ENCODE results near the gene LAMP2. TPM values are rescaled to one million over a fixed set of nuclear protein-coding genes. Genes with fewer than 3 reads are reported as not detected.

LAMP2 gene
- total and polyA plus RNA-seq, 10 of the 15 experiments (the other 5 are each of a cell fraction or from before 2014, with no cell fraction given) = 21.0 to 48.1 (median 27.3) TPM

GRCh38 chrX:120468071-120468470 is 1.0 kb downstream of the LAMP2 start:
- Histone ChIP-seq H3K27ac (ENCODE audit: control insufficient read depth, insufficient read depth) (peak overlapping the region; percentile 68), H3K36me3 (ENCODE audit: control insufficient read depth in 2 of 2, insufficient read depth in 2 of 2, low read length in 1 of 2) (no peaks in the 10 kb centered on the region), H3K4me1 (ENCODE audit: control insufficient read depth, insufficient read depth, low read length) (no peaks in the 10 kb centered on the region), H3K9me3 (replicated peaks; ENCODE audit: control insufficient read depth, insufficient read depth, low read length) (no peaks in the 10 kb centered on the region), H2AFZ (ENCODE audit: control insufficient read depth, low read depth, low read length) (no peak overlapping the region), H4K20me1 (ENCODE audit: control insufficient read depth, insufficient read depth) (no peaks in the 10 kb centered on the region), H3K79me2 (ENCODE audit: control insufficient read depth, insufficient read depth, low read length) (peaks cover 33% of the 10 kb centered on the region), H3K27me3 (replicated peaks in 1 of 2; ENCODE audit: control insufficient read depth in 2 of 2, insufficient read depth in 2 of 2, low read length in 1 of 2) (no peaks in the 10 kb centered on the region), H3K9ac (ENCODE audit: control insufficient read depth, insufficient read depth, low read length) (peak overlapping the region; percentile 69), H3K4me2 (ENCODE audit: control insufficient read depth, insufficient read depth) (peak overlapping the region; percentile 63), H3K4me3 (peak overlapping the region; percentile 70)
- 20% methylated on average over 4 of the region's 4 CpGs for WGBS (ENCODE audit: insufficient coverage, insufficient replicate concordance, low lambda C conversion rate, missing lambda C conversion rate)
- CTCF ChIA-PET = interaction anchor here (1.4 kb wide), 1 partner anchor 18 kb away, joined by 5 read pairs; no protein-coding TSS in a partner anchor
- RAD21 ChIA-PET (ENCODE audit: unreplicated experiment) = no interaction called here
- in situ Hi-C loops (cut with MboI) (no loop called here), intact Hi-C loops (cut with micrococcal nuclease; ENCODE audit: unreplicated experiment) (no loop called here)
- no TSS peak for BruUV-seq (replicated peaks)
- SMC1A ChIA-PET (ENCODE audit: uncharacterized antibody, unreplicated experiment) = interaction anchor here (1.0 kb wide), 1 partner anchor 10 kb away, joined by 4 read pairs; no protein-coding TSS in a partner anchor
- FAIRE-seq = no peak
- TF ChIP-seq MXI1 (IDR thresholded peaks at IDR 0.05; ENCODE audit: low read depth, low read length) (no peak), ZSCAN29 (IDR thresholded peaks at IDR 0.05) (no peak), NFYB (IDR thresholded peaks at IDR 0.05; ENCODE audit: insufficient read depth, low read depth, low read length) (no peak), MTA3 (IDR thresholded peaks at IDR 0.05; ENCODE audit: borderline replicate concordance, low read length) (no peak), MTA2 (IDR thresholded peaks at IDR 0.05; ENCODE audit: low read depth) (no peak), SUZ12 (IDR thresholded peaks at IDR 0.05; ENCODE audit: unreplicated experiment) (no peak), POLR2AphosphoS5 (IDR thresholded peaks at IDR 0.05; ENCODE audit: low read length) (no peak)
- POLR2A ChIA-PET = no interaction called here
- DNase-seq (ENCODE audit: low read depth, low spot score) = no peak
- no peak for ATAC-seq

DNA sequence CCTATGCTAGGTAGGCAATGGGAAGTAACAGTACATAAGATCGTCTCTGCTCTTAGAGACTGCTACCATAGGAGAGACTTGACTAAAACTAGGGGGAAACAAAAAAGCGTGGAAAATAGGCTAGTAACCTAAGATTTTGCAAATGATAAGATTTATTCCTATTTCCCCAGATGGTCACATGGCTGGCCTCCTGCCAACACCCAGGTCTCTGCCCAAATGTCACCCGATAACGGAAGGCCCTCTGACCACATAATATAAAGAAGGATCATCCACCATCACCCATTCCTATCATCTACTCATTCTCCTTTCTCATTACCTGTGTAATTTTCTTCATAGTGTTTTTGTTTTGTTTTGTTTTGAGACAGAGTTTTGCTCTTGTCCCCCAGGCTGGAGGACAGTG is 4.7 kb downstream of the LAMP2 start:
- Histone ChIP-seq H4K20me1 (ENCODE audit: control insufficient read depth, insufficient read depth) (no peaks in the 10 kb centered on the region), H3K36me3 (ENCODE audit: control insufficient read depth in 2 of 2, insufficient read depth in 2 of 2, low read length in 1 of 2) (no peaks in the 10 kb centered on the region), H3K4me3 (no peak overlapping the region), H3K4me1 (ENCODE audit: control insufficient read depth, insufficient read depth, low read length) (no peaks in the 10 kb centered on the region), H3K79me2 (ENCODE audit: control insufficient read depth, insufficient read depth, low read length) (peaks cover 36% of the 10 kb centered on the region), H2AFZ (ENCODE audit: control insufficient read depth, low read depth, low read length) (no peak overlapping the region), H3K4me2 (ENCODE audit: control insufficient read depth, insufficient read depth) (no peak overlapping the region; the same call in 1 of the 2 replicates), H3K27ac (ENCODE audit: control insufficient read depth, insufficient read depth) (no peak overlapping the region), H3K9ac (ENCODE audit: control insufficient read depth, insufficient read depth, low read length) (no peak overlapping the region), H3K27me3 (replicated peaks in 1 of 2; ENCODE audit: control insufficient read depth in 2 of 2, insufficient read depth in 2 of 2, low read length in 1 of 2) (no peaks in the 10 kb centered on the region), H3K9me3 (replicated peaks; ENCODE audit: control insufficient read depth, insufficient read depth, low read length) (no peaks in the 10 kb centered on the region)
- DNase-seq (ENCODE audit: low read depth, low spot score) = no peak
- SMC1A ChIA-PET (ENCODE audit: uncharacterized antibody, unreplicated experiment) = interaction anchor here (1.8 kb wide), 1 partner anchor 11 kb away, joined by 4 read pairs; no protein-coding TSS in a partner anchor
- POLR2A ChIA-PET = no interaction called here
- CTCF ChIA-PET = interaction anchor here (1.2 to 1.8 kb wide), 2 partner anchors 12 to 285 kb away, joined by 3 to 11 read pairs; no protein-coding TSS in a partner anchor
- no peak for TF ChIP-seq E2F8 (IDR thresholded peaks at IDR 0.05; ENCODE audit: low read depth, partially characterized antibody)
- no peak for TF ChIP-seq ZNF207 (IDR thresholded peaks at IDR 0.05; ENCODE audit: borderline replicate concordance)
- no peak for TF ChIP-seq PML (IDR thresholded peaks at IDR 0.05; ENCODE audit: low read length)
- TF ChIP-seq PBX3 (IDR thresholded peaks at IDR 0.05; ENCODE audit: insufficient replicate concordance, low read depth, low read length) = no peak
- TF ChIP-seq, protein P1, sequence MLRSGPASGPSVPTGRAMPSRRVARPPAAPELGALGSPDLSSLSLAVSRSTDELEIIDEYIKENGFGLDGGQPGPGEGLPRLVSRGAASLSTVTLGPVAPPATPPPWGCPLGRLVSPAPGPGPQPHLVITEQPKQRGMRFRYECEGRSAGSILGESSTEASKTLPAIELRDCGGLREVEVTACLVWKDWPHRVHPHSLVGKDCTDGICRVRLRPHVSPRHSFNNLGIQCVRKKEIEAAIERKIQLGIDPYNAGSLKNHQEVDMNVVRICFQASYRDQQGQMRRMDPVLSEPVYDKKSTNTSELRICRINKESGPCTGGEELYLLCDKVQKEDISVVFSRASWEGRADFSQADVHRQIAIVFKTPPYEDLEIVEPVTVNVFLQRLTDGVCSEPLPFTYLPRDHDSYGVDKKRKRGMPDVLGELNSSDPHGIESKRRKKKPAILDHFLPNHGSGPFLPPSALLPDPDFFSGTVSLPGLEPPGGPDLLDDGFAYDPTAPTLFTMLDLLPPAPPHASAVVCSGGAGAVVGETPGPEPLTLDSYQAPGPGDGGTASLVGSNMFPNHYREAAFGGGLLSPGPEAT (IDR thresholded peaks at IDR 0.05; ENCODE audit: low read depth) = no peak
- WGBS (ENCODE audit: insufficient coverage, insufficient replicate concordance, low lambda C conversion rate, missing lambda C conversion rate) = 82% methylated on average over 4 of the region's 4 CpGs
- in situ Hi-C loops (cut with MboI) (no loop called here), intact Hi-C loops (cut with micrococcal nuclease; ENCODE audit: unreplicated experiment) (no loop called here)
- BruUV-seq (replicated peaks) = no TSS peak
- no peak for ATAC-seq
- RAD21 ChIA-PET (ENCODE audit: unreplicated experiment) = interaction anchor here (0.7 to 1.3 kb wide), 2 partner anchors 8 to 147 kb away, joined by 3 read pairs; no protein-coding TSS in a partner anchor
- FAIRE-seq = no peak

Measured in GM12878 (cell line).